ENCODE data around the gene FAM20B. TPM values are rescaled to one million over a fixed set of nuclear protein-coding genes. Genes with fewer than 3 reads are reported as not detected.

Gene FAM20B
- total and polyA plus RNA-seq, 2 experiments from 2014 or later, result 5.3 to 22.5 TPM

DNA sequence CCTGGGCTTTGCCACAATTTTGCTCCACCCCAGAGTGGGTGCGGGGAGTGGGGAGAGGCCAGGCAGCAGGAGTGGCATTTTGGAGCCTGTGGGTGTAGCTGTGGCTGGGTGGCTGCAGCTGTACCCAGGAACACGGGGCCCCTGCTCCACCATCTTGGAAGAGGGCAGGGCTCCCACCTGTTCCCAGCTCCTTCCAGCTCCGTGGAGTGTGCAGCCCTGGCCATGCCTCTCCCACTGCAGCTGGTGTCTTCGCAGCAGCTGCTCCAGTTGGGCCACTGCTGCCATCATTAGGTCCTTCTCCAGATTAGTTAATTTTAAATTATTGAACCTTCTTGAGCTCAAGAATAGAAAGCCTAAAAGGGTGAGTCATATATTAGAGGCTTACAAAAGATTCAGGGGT is 17.6 kb downstream of the FAM20B start:
- no peak for DNase-seq (ENCODE audit: low spot score)
- Mint-ChIP-seq H3K4me3 (no peak overlapping the region), H3K36me3 (ENCODE audit: low read depth) (peaks cover 34% of the 10 kb centered on the region; the same call in 2 of the 3 replicates), H3K27me3 (ENCODE audit: insufficient read depth, low read depth, poor library complexity) (peaks cover 7% of the 10 kb centered on the region), H3K9me3 (peaks cover 21% of the 10 kb centered on the region), H3K4me1 (peaks cover 11% of the 10 kb centered on the region), H3K27ac (no peak overlapping the region)
- Histone ChIP-seq H3K4me1 (ENCODE audit: insufficient read depth) (peaks cover 4% of the 10 kb centered on the region; the same call in 1 of the 2 replicates), H3K36me3 (ENCODE audit: insufficient read depth) (no peaks in the 10 kb centered on the region), H3K4me2 (no peak overlapping the region), H3K4me3 (no peak overlapping the region), H4K20me1 (replicated peaks; ENCODE audit: insufficient read depth) (no peaks in the 10 kb centered on the region), H3F3A (replicated peaks; ENCODE audit: low read depth) (no peaks in the 10 kb centered on the region), H2AFZ (no peak overlapping the region), H3K79me2 (replicated peaks; ENCODE audit: insufficient read depth) (peaks cover 46% of the 10 kb centered on the region), H3K27me3 (ENCODE audit: insufficient read depth) (no peaks in the 10 kb centered on the region), H3K9me2 (ENCODE audit: insufficient read depth) (no peaks in the 10 kb centered on the region), H3K27ac (ENCODE audit: low read depth) (no peak overlapping the region)
- no peak for TF ChIP-seq ZNF114 (CRISPR knock-in tag; IDR thresholded peaks at IDR 0.05)
- no peak for TF ChIP-seq POLR2AphosphoS5 (IDR thresholded peaks at IDR 0.05; ENCODE audit: low read depth)
- no peak for TF ChIP-seq JUNB (IDR thresholded peaks at IDR 0.05; ENCODE audit: unreplicated experiment)
- TF ChIP-seq CREB1 (CRISPR knock-in tag; IDR thresholded peaks at IDR 0.05; ENCODE audit: low read depth), result no peak
- no peak for ATAC-seq

- H3F3A ChIP-seq (replicated peaks; ENCODE audit: low read depth), result no peaks in the 10 kb centered on the region
- H3K27me3 ChIP-seq (ENCODE audit: insufficient read depth), result no peaks in the 10 kb centered on the region
- peaks cover 5% of the 10 kb centered on the region for H3K4me1 Mint-ChIP-seq
- H2AFZ ChIP-seq, result no peak overlapping the region
- H3K4me1 ChIP-seq (ENCODE audit: insufficient read depth), result no peaks in the 10 kb centered on the region
- no peaks in the 10 kb centered on the region for H3K9me2 ChIP-seq (ENCODE audit: insufficient read depth)
- H3K4me3 ChIP-seq, result no peak overlapping the region
- peaks cover 33% of the 10 kb centered on the region; the same call in 2 of the 3 replicates for H3K36me3 Mint-ChIP-seq (ENCODE audit: low read depth)
- peaks cover 39% of the 10 kb centered on the region for H3K79me2 ChIP-seq (replicated peaks; ENCODE audit: insufficient read depth)
- peaks cover 21% of the 10 kb centered on the region for H3K9me3 Mint-ChIP-seq
- no peaks in the 10 kb centered on the region for H4K20me1 ChIP-seq (replicated peaks; ENCODE audit: insufficient read depth)
- no peak overlapping the region for H3K4me3 Mint-ChIP-seq
- TF ChIP-seq ZNF331 (CRISPR knock-in tag; IDR thresholded peaks at IDR 0.05; ENCODE audit: low read depth) (no peak), EZH2phosphoT487 (IDR thresholded peaks at IDR 0.05; ENCODE audit: unreplicated experiment) (no peak), ZNF462 (CRISPR knock-in tag; IDR thresholded peaks at IDR 0.05) (no peak)
- DNase-seq (ENCODE audit: low spot score) (no peak), ATAC-seq (no peak)
- H3K27ac ChIP-seq (ENCODE audit: low read depth), result no peak overlapping the region
- H3K27me3 Mint-ChIP-seq (ENCODE audit: insufficient read depth, low read depth, poor library complexity), result peaks cover 7% of the 10 kb centered on the region
- no peak overlapping the region for H3K27ac Mint-ChIP-seq
- H3K4me2 ChIP-seq, result no peak overlapping the region
- H3K36me3 ChIP-seq (ENCODE audit: insufficient read depth), result no peaks in the 10 kb centered on the region
Measured at GRCh38 chr1:179043907-179044306, 18.2 kb downstream of the FAM20B start.

Measured in GM23338 (cell line).